Right lobe of liver (tissue), 4 donors: ENCODE results near the gene RAB1A.

Source experiments
- POLR2A ChIP-seq: fragments of 450-650 bp; IDR thresholded peaks from one replicate; pipeline ENCODE4 v1.6.1; 2017; ENCODE audit warnings: antibody characterized with exemption, mild to moderate bottlenecking
- TF ChIP-seq, protein P1 (sequence below), 4 donors: fragments of 200-600 bp in 3 of 4; fragments of 450-650 bp in 1 of 4; IDR thresholded peaks; one replicate each; pipeline versions ENCODE4 v1.5.1 to v1.8.0; 2016 to 2022; ENCODE audit warnings: antibody characterized with exemption in 4 of 4, mild to moderate bottlenecking in 2 of 4
- donor health status: DM: no; HTN: no; CAD: no.
- donor health status: DM: no; HTN: no; CAD: no.
- donor health status: DM: no; HTN: yes; CAD: no.

DNA sequence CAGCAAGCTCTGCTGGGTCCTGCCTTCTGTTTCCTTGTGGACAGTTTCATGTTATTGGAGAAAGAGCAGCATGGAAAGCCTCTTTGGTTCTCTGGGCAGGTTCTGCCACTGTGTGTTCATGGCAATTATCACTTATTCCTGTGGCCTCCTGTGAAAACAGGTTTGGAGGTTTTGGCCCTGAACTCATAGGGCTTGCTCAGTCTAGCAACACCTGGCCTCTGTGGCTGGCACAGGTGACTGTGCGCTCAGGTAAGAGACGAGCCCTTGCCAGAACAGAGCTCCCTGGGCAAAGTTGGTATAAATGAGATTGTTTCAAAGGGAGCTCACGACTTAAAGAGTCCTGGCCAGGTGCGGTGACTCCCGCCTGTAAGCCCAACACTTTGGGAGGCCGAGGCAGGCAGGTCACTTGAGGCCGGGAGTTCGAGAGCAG, 68.0 kb downstream of the RAB1A start:
- TF ChIP-seq, protein P1, sequence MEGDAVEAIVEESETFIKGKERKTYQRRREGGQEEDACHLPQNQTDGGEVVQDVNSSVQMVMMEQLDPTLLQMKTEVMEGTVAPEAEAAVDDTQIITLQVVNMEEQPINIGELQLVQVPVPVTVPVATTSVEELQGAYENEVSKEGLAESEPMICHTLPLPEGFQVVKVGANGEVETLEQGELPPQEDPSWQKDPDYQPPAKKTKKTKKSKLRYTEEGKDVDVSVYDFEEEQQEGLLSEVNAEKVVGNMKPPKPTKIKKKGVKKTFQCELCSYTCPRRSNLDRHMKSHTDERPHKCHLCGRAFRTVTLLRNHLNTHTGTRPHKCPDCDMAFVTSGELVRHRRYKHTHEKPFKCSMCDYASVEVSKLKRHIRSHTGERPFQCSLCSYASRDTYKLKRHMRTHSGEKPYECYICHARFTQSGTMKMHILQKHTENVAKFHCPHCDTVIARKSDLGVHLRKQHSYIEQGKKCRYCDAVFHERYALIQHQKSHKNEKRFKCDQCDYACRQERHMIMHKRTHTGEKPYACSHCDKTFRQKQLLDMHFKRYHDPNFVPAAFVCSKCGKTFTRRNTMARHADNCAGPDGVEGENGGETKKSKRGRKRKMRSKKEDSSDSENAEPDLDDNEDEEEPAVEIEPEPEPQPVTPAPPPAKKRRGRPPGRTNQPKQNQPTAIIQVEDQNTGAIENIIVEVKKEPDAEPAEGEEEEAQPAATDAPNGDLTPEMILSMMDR (IDR thresholded peaks at IDR 0.05) = no peak
- TF ChIP-seq POLR2A = no peak
